ENCODE measurements around the gene RGMB.
A peak's percentile ranks its signal among the peaks of the same experiment; 100 is the strongest.

Gene RGMB

GRCh38 chr5:98776066-98776705, 2.7 kb downstream of the RGMB start:
- peak overlapping the region; percentile 82 for H3K4me3 ChIP-seq (ENCODE audit: low read depth, low read length)
- peak; percentile 76 for DNase-seq (ENCODE audit: low read depth, low spot score)
- TF ChIP-seq, protein P1, sequence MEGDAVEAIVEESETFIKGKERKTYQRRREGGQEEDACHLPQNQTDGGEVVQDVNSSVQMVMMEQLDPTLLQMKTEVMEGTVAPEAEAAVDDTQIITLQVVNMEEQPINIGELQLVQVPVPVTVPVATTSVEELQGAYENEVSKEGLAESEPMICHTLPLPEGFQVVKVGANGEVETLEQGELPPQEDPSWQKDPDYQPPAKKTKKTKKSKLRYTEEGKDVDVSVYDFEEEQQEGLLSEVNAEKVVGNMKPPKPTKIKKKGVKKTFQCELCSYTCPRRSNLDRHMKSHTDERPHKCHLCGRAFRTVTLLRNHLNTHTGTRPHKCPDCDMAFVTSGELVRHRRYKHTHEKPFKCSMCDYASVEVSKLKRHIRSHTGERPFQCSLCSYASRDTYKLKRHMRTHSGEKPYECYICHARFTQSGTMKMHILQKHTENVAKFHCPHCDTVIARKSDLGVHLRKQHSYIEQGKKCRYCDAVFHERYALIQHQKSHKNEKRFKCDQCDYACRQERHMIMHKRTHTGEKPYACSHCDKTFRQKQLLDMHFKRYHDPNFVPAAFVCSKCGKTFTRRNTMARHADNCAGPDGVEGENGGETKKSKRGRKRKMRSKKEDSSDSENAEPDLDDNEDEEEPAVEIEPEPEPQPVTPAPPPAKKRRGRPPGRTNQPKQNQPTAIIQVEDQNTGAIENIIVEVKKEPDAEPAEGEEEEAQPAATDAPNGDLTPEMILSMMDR (IDR thresholded peaks at IDR 0.05; ENCODE audit: insufficient read depth, low read length, missing control alignments) = no peak
- ChIA-PET CTCF (interaction anchor here (0.7 to 1.7 kb wide), 3 partner anchors 14 to 1546 kb away, joined by 3 to 5 read pairs (median 3); no protein-coding TSS in a partner anchor), POLR2A (interaction anchor here (0.7 to 1.6 kb wide), 3 partner anchors 10 to 666 kb away, joined by 5 to 6 read pairs (median 5); no protein-coding TSS in a partner anchor)

DNA sequence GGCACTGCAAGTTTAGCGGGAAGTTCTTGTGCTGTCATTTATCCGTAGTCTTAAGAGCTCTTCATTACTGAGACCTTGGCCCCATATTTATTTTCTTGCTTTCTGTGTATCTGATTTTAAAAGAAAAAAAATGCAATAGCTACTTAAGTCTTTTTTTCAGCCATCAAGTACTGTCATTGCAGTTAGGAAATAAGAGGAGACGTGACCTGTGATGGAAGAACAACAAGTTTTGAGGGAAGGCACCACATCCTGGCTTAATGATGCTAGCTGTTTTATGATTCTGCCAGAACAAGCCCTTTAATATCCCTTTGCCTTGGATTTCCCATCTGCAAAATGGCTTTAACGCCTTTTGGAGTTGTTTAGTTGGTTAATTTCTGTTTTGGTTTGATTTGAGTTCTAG, 3.8 kb downstream of the RGMB start:
- POLR2A ChIA-PET = interaction anchor here (1.1 kb wide), 1 partner anchor 8 kb away, joined by 6 read pairs; no protein-coding TSS in a partner anchor
- CTCF ChIA-PET = interaction anchor here (1.3 to 2.5 kb wide), 4 partner anchors 9 to 1547 kb away, joined by 4 to 13 read pairs (median 6); no protein-coding TSS in a partner anchor
- no peak for DNase-seq (ENCODE audit: low read depth, low spot score)
- TF ChIP-seq, protein P1 (IDR thresholded peaks at IDR 0.05; ENCODE audit: insufficient read depth, low read length, missing control alignments) = no peak
- peak overlapping the region; percentile 42 for H3K4me3 ChIP-seq (ENCODE audit: low read depth, low read length)

- CTCF ChIA-PET = interaction anchor here (2.5 kb wide), 1 partner anchor 11 kb away, joined by 13 read pairs; no protein-coding TSS in a partner anchor
Observed at GRCh38 chr5:98779264-98779877, 5.9 kb downstream of the RGMB start.

GRCh38 chr5:98780390-98780789, 6.9 kb downstream of the RGMB start:
- CTCF ChIA-PET = interaction anchor here (1.4 to 4.4 kb wide), 4 partner anchors 10 to 1246 kb away, joined by 4 to 42 read pairs (median 13); partner anchors contain the start of gene RGMB
- H3K4me3 ChIP-seq (ENCODE audit: low read depth, low read length) = no peak overlapping the region
- DNase-seq (ENCODE audit: low read depth, low spot score) = no peak
- POLR2A ChIA-PET = interaction anchor here (0.6 to 1.0 kb wide), 3 partner anchors 11 to 674 kb away, joined by 3 read pairs; no protein-coding TSS in a partner anchor
- TF ChIP-seq, protein P1 (IDR thresholded peaks at IDR 0.05; ENCODE audit: insufficient read depth, low read length, missing control alignments) = no peak

More at GRCh38 chr5:98779264-98779877, 5.9 kb downstream of the RGMB start:
- POLR2A ChIA-PET = no interaction called here
- peak overlapping the region; percentile 19 for H3K4me3 ChIP-seq (ENCODE audit: low read depth, low read length)
- DNase-seq (ENCODE audit: low read depth, low spot score) = no peak
- TF ChIP-seq, protein P1 (IDR thresholded peaks at IDR 0.05; ENCODE audit: insufficient read depth, low read length, missing control alignments) = no peak

DNA sequence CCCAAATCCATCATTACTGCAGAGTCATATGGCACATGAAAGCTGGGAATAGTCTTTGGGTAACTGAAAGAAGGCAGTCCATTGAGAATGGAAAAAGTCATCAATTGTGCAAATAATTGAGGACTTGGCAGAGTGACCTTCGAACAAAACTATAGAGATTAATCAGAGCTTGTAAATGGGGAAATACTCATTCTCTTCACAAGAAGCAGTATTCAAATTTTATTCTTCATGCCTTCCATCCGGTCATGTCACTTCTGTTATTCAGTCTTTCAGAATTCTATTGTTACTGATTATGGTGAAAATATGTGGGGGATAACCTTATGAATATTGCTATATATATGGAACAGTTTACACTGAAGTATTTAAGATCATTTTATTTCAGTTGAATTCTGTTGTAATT, 8.1 kb downstream of the RGMB start:
- no peak for DNase-seq (ENCODE audit: low read depth, low spot score)
- TF ChIP-seq, protein P1 (IDR thresholded peaks at IDR 0.05; ENCODE audit: insufficient read depth, low read length, missing control alignments) = no peak
- ChIA-PET POLR2A (no interaction called here), CTCF (interaction anchor here (1.4 to 4.4 kb wide), 4 partner anchors 8 to 1247 kb away, joined by 4 to 42 read pairs (median 13); partner anchors contain the start of gene RGMB)
- no peak overlapping the region for H3K4me3 ChIP-seq (ENCODE audit: low read depth, low read length)

GRCh38 chr5:98781964-98782363, 8.5 kb downstream of the RGMB start:
- H3K4me3 ChIP-seq (ENCODE audit: low read depth, low read length) = no peak overlapping the region
- CTCF ChIA-PET = interaction anchor here (3.2 to 4.4 kb wide), 2 partner anchors 11 to 13 kb away, joined by 21 to 42 read pairs; partner anchors contain the start of gene RGMB
- TF ChIP-seq, protein P1 (IDR thresholded peaks at IDR 0.05; ENCODE audit: insufficient read depth, low read length, missing control alignments) = no peak
- POLR2A ChIA-PET = interaction anchor here (0.6 kb wide), 1 partner anchor 1974 kb away, joined by 4 read pairs; no protein-coding TSS in a partner anchor
- no peak for DNase-seq (ENCODE audit: low read depth, low spot score)
